Measurements from ENCODE around the gene C1orf52. TPM values are rescaled to one million over a fixed set of nuclear protein-coding genes. Genes with fewer than 3 reads are reported as not detected.

C1orf52 gene
- polyA plus RNA-seq, 1 donor = 36.7 TPM

DNA sequence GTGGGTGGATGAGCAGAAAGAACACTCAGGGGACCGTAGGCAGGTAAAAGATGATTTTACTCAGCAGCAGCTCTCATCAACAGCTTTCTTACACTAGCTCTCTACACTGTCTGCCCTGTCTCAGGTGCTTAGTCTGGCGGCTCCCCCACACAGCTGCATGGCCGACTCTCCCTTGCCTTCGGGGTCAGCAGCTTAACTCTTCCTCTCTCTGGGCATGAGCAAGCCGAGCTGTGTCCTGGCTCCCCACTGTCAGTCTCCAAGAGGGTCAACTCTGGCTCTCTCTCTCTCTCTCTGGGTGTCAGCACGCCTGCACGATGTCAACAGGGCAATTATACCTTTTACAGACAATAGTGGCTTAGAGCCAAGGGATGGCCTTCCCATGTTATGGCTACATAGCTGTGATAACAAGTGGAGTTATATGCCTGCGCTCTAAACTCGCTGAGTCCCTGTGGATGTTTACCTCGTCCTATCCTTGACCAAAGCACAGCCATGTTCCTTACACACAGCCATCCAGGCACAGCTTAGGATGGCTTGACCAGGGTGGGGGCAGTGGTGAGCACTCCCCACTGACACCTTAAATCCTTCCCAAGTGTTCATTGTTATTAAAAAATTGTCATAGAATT is 20.1 kb upstream of the C1orf52 start:
- H3K27me3 ChIP-seq (ENCODE audit: control insufficient read depth, insufficient read depth, low read length) = no peaks in the 10 kb centered on the region
- peak overlapping the region; percentile 45 for H3K27ac ChIP-seq (ENCODE audit: low read length)
- no CpG with 5 or more reads among the region's 10 CpGs for WGBS (ENCODE audit: insufficient coverage, low lambda C conversion rate)
- no peak overlapping the region for H3K4me3 ChIP-seq (ENCODE audit: low read length)
- H3K36me3 ChIP-seq (ENCODE audit: control insufficient read depth, insufficient read depth, low read length) = no peaks in the 10 kb centered on the region
- H3K4me1 ChIP-seq (ENCODE audit: control insufficient read depth, insufficient read depth, low read length) = peaks cover 6% of the 10 kb centered on the region
- DNase-seq = no peak
- no peaks in the 10 kb centered on the region for H3K9me3 ChIP-seq (ENCODE audit: control insufficient read depth, low read depth, low read length)

DNA sequence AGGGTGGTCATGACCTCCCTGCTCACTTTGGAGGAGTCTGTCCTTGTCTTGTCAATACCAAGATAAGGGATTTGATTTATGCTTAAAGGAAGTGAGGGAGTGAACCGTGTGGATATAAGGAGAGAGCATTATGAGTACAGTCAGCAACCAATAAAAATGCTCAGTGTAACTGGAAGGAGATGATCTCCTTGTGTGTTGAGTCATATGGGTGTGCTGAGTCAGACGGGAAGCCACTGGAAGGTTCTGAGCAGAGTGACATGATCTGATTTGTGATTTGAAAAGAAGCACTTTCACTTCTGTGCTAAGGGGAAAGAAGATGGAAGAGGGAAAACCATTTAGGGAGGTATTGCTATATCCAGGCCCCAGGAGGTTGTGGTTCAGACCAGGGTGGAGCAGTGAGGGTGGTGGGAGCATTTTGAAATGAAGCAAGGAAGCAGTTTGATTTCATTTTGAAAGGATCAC is 19.4 kb upstream of the C1orf52 start:
- Histone ChIP-seq H3K27me3 (ENCODE audit: control insufficient read depth, insufficient read depth, low read length) (no peaks in the 10 kb centered on the region), H3K36me3 (ENCODE audit: control insufficient read depth, insufficient read depth, low read length) (no peaks in the 10 kb centered on the region), H3K4me1 (ENCODE audit: control insufficient read depth, insufficient read depth, low read length) (peaks cover 13% of the 10 kb centered on the region), H3K27ac (ENCODE audit: low read length) (peak overlapping the region; percentile 45), H3K4me3 (ENCODE audit: low read length) (no peak overlapping the region), H3K9me3 (ENCODE audit: control insufficient read depth, low read depth, low read length) (no peaks in the 10 kb centered on the region)
- no CpG with 5 or more reads among the region's 2 CpGs for WGBS (ENCODE audit: insufficient coverage, low lambda C conversion rate)
- peak; percentile 87 to 93 for DNase-seq

DNA sequence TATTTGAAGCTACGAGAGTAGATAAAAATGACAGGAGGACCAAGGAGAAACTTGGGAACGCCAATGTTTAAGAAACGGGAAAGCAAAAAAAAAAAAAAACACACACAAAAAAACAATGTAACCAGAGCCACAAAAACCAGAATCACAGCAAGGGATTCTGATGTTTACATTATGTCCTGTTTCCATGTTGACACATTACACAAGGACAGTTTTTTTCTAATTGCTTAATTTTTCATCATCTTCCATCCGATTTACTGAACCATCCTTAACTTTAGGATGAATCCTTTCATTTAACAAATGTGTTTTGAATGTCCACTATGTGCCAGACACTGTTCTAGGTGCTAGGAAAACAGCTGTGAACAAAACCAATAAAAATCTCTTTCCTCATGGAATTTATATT is 18.3 kb upstream of the C1orf52 start:
- WGBS (ENCODE audit: insufficient coverage, low lambda C conversion rate) = 94% methylated on average over 4 of the region's 4 CpGs
- H3K4me3 ChIP-seq (ENCODE audit: low read length) = no peak overlapping the region
- H3K9me3 ChIP-seq (ENCODE audit: control insufficient read depth, low read depth, low read length) = no peaks in the 10 kb centered on the region
- DNase-seq = no peak
- H3K4me1 ChIP-seq (ENCODE audit: control insufficient read depth, insufficient read depth, low read length) = peaks cover 19% of the 10 kb centered on the region
- H3K27ac ChIP-seq (ENCODE audit: low read length) = no peak overlapping the region
- H3K27me3 ChIP-seq (ENCODE audit: control insufficient read depth, insufficient read depth, low read length) = no peaks in the 10 kb centered on the region
- peaks cover 3% of the 10 kb centered on the region for H3K36me3 ChIP-seq (ENCODE audit: control insufficient read depth, insufficient read depth, low read length)

DNA sequence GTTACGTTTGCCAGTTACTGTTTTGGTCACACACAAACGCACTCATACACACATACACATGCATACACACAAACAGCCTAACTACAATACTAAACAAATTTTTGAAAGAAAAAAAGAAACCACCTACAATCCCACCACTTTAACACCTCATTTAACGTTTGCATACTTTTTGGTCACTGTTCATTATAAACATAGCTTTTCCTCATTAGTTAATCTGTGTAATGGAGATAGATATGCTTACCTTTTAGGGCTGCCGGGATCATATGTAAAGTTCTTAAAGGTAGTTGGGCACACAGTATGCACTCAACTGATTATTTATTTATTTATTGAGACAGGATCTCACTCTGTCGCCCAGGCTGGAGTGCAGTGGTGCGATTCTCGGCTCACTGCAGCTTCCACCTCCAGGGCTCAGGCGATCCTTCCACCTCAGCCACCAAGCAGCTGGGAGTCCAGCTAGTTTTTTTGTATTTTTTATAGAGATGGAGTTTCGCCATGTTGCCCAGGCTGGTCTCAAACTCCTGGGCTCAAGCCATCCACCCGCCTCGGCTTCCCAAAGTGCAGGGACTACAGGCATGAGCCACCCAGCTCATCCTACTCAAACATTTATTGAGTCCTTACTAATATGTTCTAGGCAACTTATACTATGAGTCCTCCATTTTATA is 17.6 kb upstream of the C1orf52 start:
- H3K9me3 ChIP-seq (ENCODE audit: control insufficient read depth, low read depth, low read length) = no peaks in the 10 kb centered on the region
- H3K36me3 ChIP-seq (ENCODE audit: control insufficient read depth, insufficient read depth, low read length) = peaks cover 7% of the 10 kb centered on the region
- H3K27ac ChIP-seq (ENCODE audit: low read length) = peak overlapping the region; percentile 91
- no peak for DNase-seq
- H3K4me3 ChIP-seq (ENCODE audit: low read length) = peak overlapping the region; percentile 90
- H3K4me1 ChIP-seq (ENCODE audit: control insufficient read depth, insufficient read depth, low read length) = peaks cover 21% of the 10 kb centered on the region
- WGBS (ENCODE audit: insufficient coverage, low lambda C conversion rate) = 0% methylated on average over 1 of the region's 11 CpGs
- H3K27me3 ChIP-seq (ENCODE audit: control insufficient read depth, insufficient read depth, low read length) = no peaks in the 10 kb centered on the region

DNA sequence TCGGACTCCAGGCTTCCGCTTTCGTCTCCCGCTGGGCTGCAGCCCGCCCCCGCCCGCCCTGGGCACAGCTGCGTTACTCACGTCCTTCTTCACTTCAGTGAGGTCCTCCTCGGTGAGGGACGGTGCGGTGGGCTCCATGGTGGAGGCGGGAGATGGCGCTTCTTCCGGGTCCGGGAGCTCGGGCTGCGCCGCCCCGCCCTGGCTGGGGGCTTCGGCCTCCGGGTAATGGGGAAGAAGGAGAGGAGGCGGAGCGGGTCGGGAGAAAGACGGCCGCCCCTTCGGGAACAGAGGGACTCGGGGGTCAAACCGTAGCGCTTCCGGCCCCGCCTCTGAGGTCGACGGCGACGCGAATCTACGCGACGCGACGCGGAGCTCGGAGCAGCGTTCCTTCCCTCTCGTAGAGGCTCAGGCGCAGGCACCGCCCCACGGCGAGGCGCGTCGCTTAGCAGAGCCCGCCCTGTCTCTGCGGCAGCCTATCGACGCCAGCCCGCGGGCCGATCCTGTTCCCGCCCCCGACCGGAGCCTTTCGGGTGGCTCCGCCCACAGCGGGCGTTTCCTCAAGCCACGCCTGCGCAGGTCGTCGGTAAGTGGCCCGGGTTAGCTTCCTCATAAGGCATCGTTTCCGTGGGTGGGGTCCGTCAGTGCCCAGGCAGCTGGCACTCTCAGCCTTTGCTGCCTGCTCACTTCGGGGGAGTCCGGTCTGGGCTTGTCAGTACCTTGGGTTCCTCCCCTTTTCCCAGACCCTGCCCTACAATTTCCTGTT is 16.9 kb upstream of the C1orf52 start, which contains the start of gene BCL10:
Gene BCL10 (minus strand): TSS at position 418 of the 763 bp plus-strand sequence. CDS start 280 bp downstream, at position 138.
- Histone ChIP-seq H3K36me3 (ENCODE audit: control insufficient read depth, insufficient read depth, low read length) (peaks cover 7% of the 10 kb centered on the region), H3K4me3 (ENCODE audit: low read length) (peak within 1 kb of the TSS; percentile 90), H3K9me3 (ENCODE audit: control insufficient read depth, low read depth, low read length) (no peaks in the 10 kb centered on the region), H3K4me1 (ENCODE audit: control insufficient read depth, insufficient read depth, low read length) (peaks cover 27% of the 10 kb centered on the region), H3K27me3 (ENCODE audit: control insufficient read depth, insufficient read depth, low read length) (no peaks in the 10 kb centered on the region), H3K27ac (ENCODE audit: low read length) (peak within 1 kb of the TSS; percentile 91)
- DNase-seq = peak; percentile 99 to 100
- no CpG with 5 or more reads among the region's 78 CpGs for WGBS (ENCODE audit: insufficient coverage, low lambda C conversion rate)

DNA sequence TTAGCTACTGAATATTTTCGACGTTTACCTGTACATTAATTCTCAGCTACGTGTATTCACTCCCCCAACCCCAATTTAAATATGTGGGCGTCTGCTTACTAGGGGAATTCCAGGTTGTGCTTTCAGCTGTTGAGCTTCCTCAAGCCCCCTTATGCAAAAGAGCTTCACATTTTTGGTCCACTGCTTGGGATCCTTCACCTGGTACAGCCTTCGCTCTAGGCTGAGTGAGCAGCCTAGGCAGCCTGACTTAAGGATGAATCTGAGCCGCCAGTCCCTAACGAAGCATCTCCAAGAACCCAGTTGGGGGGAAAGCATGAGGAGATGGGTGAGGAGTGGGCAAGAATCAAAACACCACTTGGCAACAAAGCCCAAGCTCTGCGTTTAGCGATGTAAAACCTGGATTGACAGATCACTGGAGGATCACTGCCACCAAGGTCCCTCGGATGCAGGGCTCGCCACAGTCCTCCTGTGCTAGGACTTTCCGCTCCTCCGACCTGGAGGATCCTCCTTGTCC is 16.3 kb upstream of the C1orf52 start:
- Histone ChIP-seq H3K27me3 (ENCODE audit: control insufficient read depth, insufficient read depth, low read length) (no peaks in the 10 kb centered on the region), H3K27ac (ENCODE audit: low read length) (peak overlapping the region; percentile 91), H3K9me3 (ENCODE audit: control insufficient read depth, low read depth, low read length) (no peaks in the 10 kb centered on the region), H3K36me3 (ENCODE audit: control insufficient read depth, insufficient read depth, low read length) (peaks cover 10% of the 10 kb centered on the region), H3K4me3 (ENCODE audit: low read length) (peak overlapping the region; percentile 90), H3K4me1 (ENCODE audit: control insufficient read depth, insufficient read depth, low read length) (peaks cover 33% of the 10 kb centered on the region)
- DNase-seq = peak in 1 of 2 donors; percentile 66
- no CpG with 5 or more reads among the region's 13 CpGs for WGBS (ENCODE audit: insufficient coverage, low lambda C conversion rate)

DNA sequence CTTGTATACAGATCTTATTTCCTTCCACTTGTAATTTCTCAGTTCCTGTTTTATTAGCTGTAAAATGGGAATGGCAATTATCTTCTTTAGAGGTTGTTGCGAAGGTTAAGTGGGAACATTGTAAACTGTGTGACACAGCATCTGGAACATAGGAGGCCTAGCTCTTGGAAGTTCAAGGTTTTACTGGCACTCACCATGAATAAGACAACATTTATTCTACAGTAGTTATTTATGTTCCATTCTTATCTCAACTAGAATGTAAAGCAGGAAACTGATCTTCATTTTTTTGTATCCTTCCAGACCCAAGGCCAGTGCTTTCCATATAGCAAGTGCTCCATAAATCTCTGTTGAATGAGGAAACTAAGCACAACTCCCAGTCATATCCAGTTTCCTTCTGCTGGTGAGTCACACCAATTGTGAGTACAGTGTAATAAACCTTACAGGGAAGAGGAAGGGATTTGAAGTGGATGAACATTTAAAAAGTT is 15.5 kb upstream of the C1orf52 start:
- peaks cover 39% of the 10 kb centered on the region for H3K4me1 ChIP-seq (ENCODE audit: control insufficient read depth, insufficient read depth, low read length)
- no peaks in the 10 kb centered on the region for H3K27me3 ChIP-seq (ENCODE audit: control insufficient read depth, insufficient read depth, low read length)
- H3K9me3 ChIP-seq (ENCODE audit: control insufficient read depth, low read depth, low read length) = no peaks in the 10 kb centered on the region
- H3K4me3 ChIP-seq (ENCODE audit: low read length) = peak overlapping the region; percentile 90
- H3K36me3 ChIP-seq (ENCODE audit: control insufficient read depth, insufficient read depth, low read length) = peaks cover 15% of the 10 kb centered on the region
- WGBS (ENCODE audit: insufficient coverage, low lambda C conversion rate) = 20% methylated on average over 1 of the region's 1 CpG
- DNase-seq = peak; percentile 84 to 92
- H3K27ac ChIP-seq (ENCODE audit: low read length) = peak overlapping the region; percentile 91

DNA sequence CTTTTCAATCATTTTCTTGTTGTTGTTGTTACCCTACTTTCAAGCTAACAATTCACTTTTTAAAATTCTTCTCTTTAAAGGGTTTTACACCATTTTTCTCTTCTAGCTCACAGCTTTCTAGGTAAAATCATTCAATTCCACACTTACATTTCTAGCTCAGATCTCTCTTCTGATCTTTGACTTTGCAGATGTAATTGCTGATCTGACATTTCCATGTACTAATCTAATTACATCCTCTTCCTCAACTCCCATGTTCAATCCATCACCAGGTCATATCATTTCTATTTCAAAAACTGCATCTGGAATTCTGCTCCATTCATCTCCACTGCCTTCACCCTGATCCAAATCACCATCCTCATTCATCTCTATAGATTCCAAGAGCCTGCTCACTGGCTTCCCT is 13.9 kb upstream of the C1orf52 start:
- peak overlapping the region; percentile 91 for H3K27ac ChIP-seq (ENCODE audit: low read length)
- H3K4me3 ChIP-seq (ENCODE audit: low read length) = no peak overlapping the region
- no peak for DNase-seq
- no peaks in the 10 kb centered on the region for H3K9me3 ChIP-seq (ENCODE audit: control insufficient read depth, low read depth, low read length)
- no peaks in the 10 kb centered on the region for H3K27me3 ChIP-seq (ENCODE audit: control insufficient read depth, insufficient read depth, low read length)
- H3K36me3 ChIP-seq (ENCODE audit: control insufficient read depth, insufficient read depth, low read length) = peaks cover 25% of the 10 kb centered on the region
- peaks cover 45% of the 10 kb centered on the region for H3K4me1 ChIP-seq (ENCODE audit: control insufficient read depth, insufficient read depth, low read length)

DNA sequence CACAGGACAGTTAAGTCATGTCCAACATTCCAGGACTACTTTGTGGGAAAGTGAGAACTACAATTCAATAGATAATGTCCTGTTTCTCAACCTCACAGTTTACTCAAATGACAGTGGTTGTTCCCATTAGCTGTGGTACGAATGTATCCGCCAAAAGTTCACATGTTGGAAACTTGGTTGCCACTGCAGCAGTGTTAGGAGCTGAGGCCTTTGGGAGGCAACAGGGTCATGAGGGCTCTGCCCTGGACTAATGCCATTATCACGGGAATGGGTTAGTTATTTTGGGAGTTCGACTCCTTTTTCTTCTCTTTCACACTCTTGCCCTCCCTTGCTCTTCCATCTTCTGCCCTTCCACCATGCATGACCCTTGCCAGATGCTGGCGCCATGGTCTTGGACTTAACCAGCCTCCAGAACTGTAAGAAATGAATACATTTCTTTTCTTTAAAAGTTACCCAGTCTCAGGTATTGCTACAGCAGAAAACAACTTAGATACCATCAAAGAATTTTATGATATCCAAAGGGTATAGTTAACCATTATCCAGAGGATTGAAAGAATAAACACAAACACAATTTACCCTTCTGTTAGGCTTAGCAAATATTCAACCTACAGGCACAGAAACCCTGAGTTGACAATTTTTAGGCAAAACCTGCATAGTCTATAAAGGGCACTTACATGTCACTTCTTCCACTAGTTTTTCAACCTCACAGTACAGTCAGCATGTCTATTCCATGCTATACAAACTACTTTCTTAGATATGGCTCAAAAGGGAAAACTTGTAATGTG is 9.5 kb upstream of the C1orf52 start:
- DNase-seq = peak in 1 of 2 donors; percentile 70
- H3K4me3 ChIP-seq (ENCODE audit: low read length) = no peak overlapping the region
- H3K27ac ChIP-seq (ENCODE audit: low read length) = peak overlapping the region; percentile 74
- peaks cover 44% of the 10 kb centered on the region for H3K4me1 ChIP-seq (ENCODE audit: control insufficient read depth, insufficient read depth, low read length)
- 83% methylated on average over 1 of the region's 5 CpGs for WGBS (ENCODE audit: insufficient coverage, low lambda C conversion rate)
- H3K27me3 ChIP-seq (ENCODE audit: control insufficient read depth, insufficient read depth, low read length) = no peaks in the 10 kb centered on the region
- peaks cover 43% of the 10 kb centered on the region for H3K36me3 ChIP-seq (ENCODE audit: control insufficient read depth, insufficient read depth, low read length)
- H3K9me3 ChIP-seq (ENCODE audit: control insufficient read depth, low read depth, low read length) = no peaks in the 10 kb centered on the region
